ENCODE data around the gene DAB1. TPM values are rescaled to one million over a fixed set of nuclear protein-coding genes. Genes with fewer than 3 reads are reported as not detected.

The DAB1 gene
- total RNA-seq, 1 donor from 2014 or later, result 0.25 TPM

GRCh38 chr1:57106296-57106695 is 317.6 kb downstream of the DAB1 start:
- Histone ChIP-seq H3K4me3 (ENCODE audit: low read depth, low read length) (no peak overlapping the region), H3K36me3 (ENCODE audit: control insufficient read depth, insufficient read depth, low read length) (no peaks in the 10 kb centered on the region), H3K27me3 (ENCODE audit: control insufficient read depth, insufficient read depth, low read length) (no peaks in the 10 kb centered on the region)
- no peak for TF ChIP-seq CTCF (IDR thresholded peaks at IDR 0.05; ENCODE audit: insufficient read depth, low read length, poor library complexity, severe bottlenecking)
- no peak for DNase-seq (ENCODE audit: low read depth)

DNA sequence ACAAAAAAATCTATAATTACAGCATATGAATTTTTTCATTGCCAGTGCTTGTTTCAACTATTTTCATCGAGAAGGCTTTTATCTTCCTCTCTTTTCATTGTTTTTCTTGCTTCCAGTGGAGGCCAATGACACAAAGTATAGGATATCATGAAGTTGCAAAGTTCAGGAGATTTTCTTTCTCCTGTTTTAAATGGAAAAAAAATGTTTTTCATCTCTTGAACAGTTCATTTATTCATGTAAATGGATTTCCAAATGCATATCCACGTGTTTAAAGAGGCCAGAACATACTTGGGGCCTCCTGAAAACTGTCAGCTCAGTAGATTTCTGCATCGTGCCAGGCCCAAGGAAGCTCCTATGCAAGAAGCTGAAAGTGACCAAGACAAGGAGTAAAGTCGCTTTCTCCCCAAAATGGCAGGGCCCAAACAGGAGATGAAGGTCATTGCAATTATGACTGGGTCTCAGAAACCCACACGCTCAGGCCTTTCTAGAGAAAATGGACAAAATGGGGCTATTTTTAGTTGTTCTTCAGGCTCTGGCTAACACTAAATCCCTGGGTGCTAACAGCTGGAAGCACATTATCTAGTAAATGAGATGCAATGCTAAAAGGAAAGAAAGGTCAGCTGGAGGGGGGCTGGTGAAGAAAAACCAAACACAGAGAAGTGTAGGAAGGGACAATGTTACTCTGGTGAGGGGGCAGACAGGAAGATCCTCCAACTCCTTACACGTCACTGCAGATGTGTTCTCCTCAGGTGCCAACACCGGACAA is 321.1 kb downstream of the DAB1 start:
- TF ChIP-seq CTCF (IDR thresholded peaks at IDR 0.05; ENCODE audit: insufficient read depth, low read length, poor library complexity, severe bottlenecking), result no peak
- H3K27me3 ChIP-seq (ENCODE audit: control insufficient read depth, insufficient read depth, low read length), result no peaks in the 10 kb centered on the region
- no peak for DNase-seq (ENCODE audit: low read depth)
- no peaks in the 10 kb centered on the region for H3K36me3 ChIP-seq (ENCODE audit: control insufficient read depth, insufficient read depth, low read length)
- no peak overlapping the region for H3K4me3 ChIP-seq (ENCODE audit: low read depth, low read length)

DNA sequence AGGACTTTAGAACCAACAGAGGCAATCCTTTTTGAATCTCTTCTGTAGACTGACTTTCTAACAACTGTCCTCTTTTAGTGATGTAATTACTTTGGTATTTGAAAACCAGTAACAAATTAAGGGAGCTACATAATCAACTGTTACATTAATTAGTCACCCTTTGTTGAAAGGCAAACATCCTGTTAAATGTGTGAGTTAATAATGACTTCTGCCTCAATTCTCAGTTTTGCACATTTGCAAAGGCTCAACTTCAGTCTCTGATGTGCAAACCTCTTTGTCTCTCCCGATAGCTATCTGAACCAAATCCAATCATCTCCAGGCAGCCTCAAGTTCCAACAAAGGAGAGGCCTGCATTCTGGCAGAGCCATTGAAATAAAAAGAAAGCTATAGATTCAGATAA is 322.7 kb downstream of the DAB1 start:
- H3K27me3 ChIP-seq (ENCODE audit: control insufficient read depth, insufficient read depth, low read length), result no peaks in the 10 kb centered on the region
- TF ChIP-seq CTCF (IDR thresholded peaks at IDR 0.05; ENCODE audit: insufficient read depth, low read length, poor library complexity, severe bottlenecking), result no peak
- H3K36me3 ChIP-seq (ENCODE audit: control insufficient read depth, insufficient read depth, low read length), result no peaks in the 10 kb centered on the region
- H3K4me3 ChIP-seq (ENCODE audit: low read depth, low read length), result no peak overlapping the region
- DNase-seq (ENCODE audit: low read depth), result no peak

- no peak for DNase-seq (ENCODE audit: low read depth)
- TF ChIP-seq CTCF (IDR thresholded peaks at IDR 0.05; ENCODE audit: insufficient read depth, low read length, poor library complexity, severe bottlenecking), result no peak
- no peaks in the 10 kb centered on the region for H3K36me3 ChIP-seq (ENCODE audit: control insufficient read depth, insufficient read depth, low read length)
- no peaks in the 10 kb centered on the region for H3K27me3 ChIP-seq (ENCODE audit: control insufficient read depth, insufficient read depth, low read length)
- no peak overlapping the region for H3K4me3 ChIP-seq (ENCODE audit: low read depth, low read length)
These were observed 329.1 kb downstream of the DAB1 start for GRCh38 chr1:57094749-57095148.

DNA sequence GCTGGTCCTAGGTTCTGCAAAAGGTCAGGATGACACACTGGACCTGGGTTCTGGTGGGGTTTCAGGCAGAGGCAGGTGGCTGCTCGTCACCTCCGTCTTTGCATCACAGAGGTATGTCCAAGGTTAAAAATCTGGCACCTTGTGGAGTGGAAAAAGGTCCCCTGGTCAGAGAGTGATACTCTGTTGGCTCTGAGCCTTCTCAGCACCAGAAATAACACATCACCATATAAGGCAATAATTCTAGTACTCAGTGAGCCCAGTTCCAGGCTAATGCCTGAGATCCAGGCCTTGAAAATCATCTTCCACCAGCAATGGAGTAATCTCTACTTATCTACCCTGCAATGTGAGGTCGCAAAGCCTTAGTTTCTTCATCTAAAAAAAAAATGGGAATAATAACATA is 330.7 kb downstream of the DAB1 start:
- H3K4me3 ChIP-seq (ENCODE audit: low read depth, low read length), result no peak overlapping the region
- no peak for DNase-seq (ENCODE audit: low read depth)
- H3K27me3 ChIP-seq (ENCODE audit: control insufficient read depth, insufficient read depth, low read length), result no peaks in the 10 kb centered on the region
- no peak for TF ChIP-seq CTCF (IDR thresholded peaks at IDR 0.05; ENCODE audit: insufficient read depth, low read length, poor library complexity, severe bottlenecking)
- H3K36me3 ChIP-seq (ENCODE audit: control insufficient read depth, insufficient read depth, low read length), result no peaks in the 10 kb centered on the region

GRCh38 chr1:57091642-57092041 is 332.2 kb downstream of the DAB1 start:
- no peak for TF ChIP-seq CTCF (IDR thresholded peaks at IDR 0.05; ENCODE audit: insufficient read depth, low read length, poor library complexity, severe bottlenecking)
- Histone ChIP-seq H3K27me3 (ENCODE audit: control insufficient read depth, insufficient read depth, low read length) (no peaks in the 10 kb centered on the region), H3K36me3 (ENCODE audit: control insufficient read depth, insufficient read depth, low read length) (no peaks in the 10 kb centered on the region), H3K4me3 (ENCODE audit: low read depth, low read length) (no peak overlapping the region)
- no peak for DNase-seq (ENCODE audit: low read depth)

Data from kidney epithelial cell (primary cell).